Ramos (cell line): ENCODE data around the gene STRBP.
"Not testable (repeated sequence)": the region's sequence is repeated elsewhere in the genome, so short reads cannot be mapped to it uniquely, and the experiment has no call there.

ENCODE experiments used
- in situ Hi-C: fragments of 300-500 bp; cut with MboI; formaldehyde crosslinking; loops from one replicate; pipeline ENCODE4 v1.14.3; 2022; ENCODE audit warnings: low sequenced_read_pairs; ENCODE audit not compliant: unreplicated experiment

Gene STRBP

DNA sequence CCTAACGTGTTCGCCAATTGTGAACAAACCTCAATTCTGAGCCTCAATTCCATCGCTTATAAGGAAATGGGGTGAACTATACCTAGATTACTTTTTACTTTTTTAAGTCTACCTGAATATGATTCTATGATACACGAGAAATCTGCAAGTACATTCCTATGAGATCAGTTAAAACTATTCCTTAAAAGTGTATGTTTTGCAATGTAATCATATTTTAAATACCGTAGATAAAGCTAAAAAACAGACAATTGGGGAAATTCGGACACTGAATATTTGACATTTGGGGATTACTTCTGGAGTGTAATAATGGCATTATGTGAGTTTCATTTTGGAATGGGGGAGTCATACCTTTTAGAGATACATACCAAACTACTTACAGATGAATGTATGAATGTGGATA, 62.3 kb downstream of the STRBP start:
- in situ Hi-C loops: no loop called here

- in situ Hi-C loops: no loop called here
Observed at GRCh38 chr9:123201083-123201482, 67.3 kb downstream of the STRBP start.

DNA sequence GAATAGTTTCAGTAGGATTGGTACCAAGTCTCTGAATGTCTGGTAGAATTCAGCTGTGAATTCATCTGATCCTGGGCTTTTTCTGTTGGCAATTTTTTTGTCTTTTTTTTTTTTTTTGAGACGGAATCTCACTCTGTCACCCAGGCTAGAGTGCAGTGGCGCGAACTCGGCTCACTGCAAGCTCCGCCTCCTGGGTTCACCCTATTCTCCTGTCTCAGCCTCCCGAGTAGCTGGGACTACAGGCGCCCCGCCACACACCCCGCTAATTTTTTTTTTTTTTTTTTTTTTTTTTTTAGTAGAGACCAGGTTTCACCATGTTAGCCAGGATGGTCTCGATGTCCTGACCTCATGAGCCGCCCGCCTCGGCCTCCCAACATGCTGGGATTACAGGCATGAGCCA, 67.9 kb downstream of the STRBP start:
- in situ Hi-C loops: not testable (repeated sequence)

DNA sequence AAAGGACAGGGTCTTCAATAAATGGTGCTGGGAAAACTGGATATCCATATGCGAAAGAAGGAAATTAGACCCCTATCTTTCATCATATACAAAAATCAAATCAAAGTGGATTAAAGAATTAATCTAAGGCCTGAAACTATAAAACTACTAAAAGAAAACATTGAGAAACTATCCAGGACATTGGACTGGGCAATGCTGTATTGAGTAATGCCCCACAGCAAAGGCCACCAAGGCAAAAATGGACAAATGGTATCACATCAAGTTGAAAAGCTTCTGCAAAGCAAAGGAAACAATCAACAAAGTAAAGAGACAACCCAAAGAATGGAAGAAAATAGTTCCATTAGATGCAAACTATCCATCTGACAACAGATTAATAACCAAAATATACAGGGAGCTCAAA, 72.3 kb downstream of the STRBP start:
- in situ Hi-C loops: no loop called here

DNA sequence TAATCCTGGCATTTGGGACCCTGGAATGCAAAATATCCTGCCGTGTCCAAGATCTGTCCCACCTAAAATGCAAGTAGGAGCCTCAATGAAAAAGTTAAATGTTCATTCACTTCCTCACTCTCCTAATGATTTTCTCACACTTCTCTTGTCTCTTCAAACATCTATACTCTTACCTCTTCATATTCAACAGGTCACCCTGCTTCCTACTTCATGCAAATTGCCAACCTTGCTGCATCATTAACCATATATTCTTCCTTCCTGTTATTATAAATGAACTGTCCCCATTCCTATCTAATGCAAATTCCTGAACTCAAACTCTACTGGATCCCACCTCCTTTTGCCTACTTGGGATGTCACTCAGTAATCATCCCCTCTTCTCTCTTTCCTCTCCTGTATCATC, 74.4 kb downstream of the STRBP start:
- in situ Hi-C loops: no loop called here

- in situ Hi-C loops: no loop called here
Observed at GRCh38 chr9:123191680-123192079, 76.7 kb downstream of the STRBP start.

DNA sequence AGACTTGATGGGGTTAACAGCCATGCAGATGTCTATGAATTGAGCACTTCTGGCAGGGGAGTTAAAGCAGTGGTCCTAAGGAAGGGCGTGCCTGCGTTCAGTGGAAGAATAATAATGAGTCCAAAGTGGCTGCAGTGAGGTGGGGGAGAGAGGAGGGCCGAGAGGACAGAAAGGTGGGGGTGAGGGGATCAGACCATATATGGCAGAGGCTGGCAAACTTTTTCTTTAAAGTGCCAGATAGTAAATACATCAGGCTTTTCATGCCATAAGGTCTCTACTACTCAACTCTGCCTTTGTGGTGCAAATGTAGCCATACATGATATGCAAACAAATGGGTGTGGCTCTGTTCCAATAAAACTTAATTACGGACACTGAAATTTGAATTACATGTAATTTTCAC, 77.1 kb downstream of the STRBP start:
- in situ Hi-C loops: no loop called here

- in situ Hi-C loops: no loop called here
Observed at GRCh38 chr9:123187131-123187530, 81.3 kb downstream of the STRBP start.

DNA sequence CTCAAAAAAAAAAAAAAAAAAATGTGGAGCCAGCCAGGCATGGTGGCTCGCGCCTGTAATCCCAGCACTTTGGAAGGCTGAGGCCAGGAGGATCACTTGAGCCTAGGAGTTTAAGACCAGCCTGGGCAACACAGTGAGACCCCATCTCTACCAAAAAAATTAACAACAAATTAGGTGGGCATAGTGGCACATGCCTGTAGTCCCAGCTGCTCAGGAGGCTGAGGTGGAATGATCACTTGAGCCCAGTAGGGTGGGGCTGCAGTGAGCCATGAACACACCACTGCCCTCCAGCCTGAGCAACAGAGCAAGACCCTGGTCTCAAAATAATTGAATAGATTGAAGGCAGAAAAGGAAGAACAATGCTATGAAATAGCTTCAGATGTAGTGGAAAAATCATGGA, 82.4 kb downstream of the STRBP start:
- in situ Hi-C loops: not testable (repeated sequence)

- in situ Hi-C loops: loop anchor here (10.0 kb wide), 1 partner anchor 168 kb away; no protein-coding TSS in a partner anchor
Observed at GRCh38 chr9:123176949-123177348, 91.4 kb downstream of the STRBP start.

- in situ Hi-C loops: loop anchor here (10.0 kb wide), 1 partner anchor 169 kb away; no protein-coding TSS in a partner anchor
Observed at GRCh38 chr9:123175854-123176629, 92.3 kb downstream of the STRBP start.

DNA sequence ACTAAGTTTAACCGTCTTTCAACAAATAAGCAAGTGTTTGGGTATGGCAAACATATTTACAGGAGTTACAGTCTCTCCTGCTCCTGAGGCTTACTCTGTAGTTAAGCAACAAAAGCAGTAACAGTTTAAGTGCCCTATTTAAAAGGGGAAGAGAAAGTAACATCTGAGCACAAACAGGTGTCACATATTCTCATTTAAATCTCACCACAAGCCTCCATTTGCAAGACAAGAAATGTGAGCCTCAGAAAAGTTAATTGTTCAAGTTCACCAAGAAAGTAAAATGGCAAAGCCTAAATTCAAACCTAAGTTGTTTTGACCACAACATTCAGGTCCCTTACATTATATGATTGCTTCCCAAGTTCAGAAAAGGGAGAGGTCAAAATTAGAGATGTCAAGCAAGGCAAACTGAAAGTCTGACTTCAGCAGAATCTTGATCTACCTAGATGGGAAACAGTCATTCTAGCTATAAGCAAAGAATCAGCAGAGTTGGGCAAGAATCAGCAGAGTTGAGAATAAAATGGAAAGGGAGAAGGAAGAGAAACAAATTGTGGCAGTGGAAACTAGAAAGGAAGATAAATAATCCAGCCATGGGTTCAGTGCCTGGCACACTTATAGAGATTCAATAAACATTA, 93.4 kb downstream of the STRBP start:
- in situ Hi-C loops: loop anchor here (10.0 kb wide), 1 partner anchor 170 kb away; no protein-coding TSS in a partner anchor

DNA sequence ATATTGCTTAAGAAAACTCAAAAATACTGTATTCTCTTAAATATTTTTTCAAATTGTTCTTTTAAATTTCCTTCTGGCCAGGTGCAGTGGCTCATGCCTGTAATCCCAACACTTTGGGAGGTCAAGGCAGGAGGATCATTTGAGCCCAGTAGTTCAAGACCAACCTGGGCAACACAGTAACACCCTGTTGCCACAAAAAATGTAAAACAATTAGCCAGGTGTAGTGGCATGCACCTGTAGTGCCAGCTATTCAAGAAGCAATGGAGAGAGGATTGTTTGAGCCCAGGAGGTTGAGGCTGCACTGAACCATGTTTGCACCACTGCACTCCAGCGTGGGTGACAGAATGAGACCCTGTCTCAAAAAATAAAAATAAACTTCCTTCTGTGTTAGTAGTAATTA, 94.3 kb downstream of the STRBP start:
- in situ Hi-C loops: loop anchor here (10.0 kb wide), 1 partner anchor 171 kb away; no protein-coding TSS in a partner anchor

DNA sequence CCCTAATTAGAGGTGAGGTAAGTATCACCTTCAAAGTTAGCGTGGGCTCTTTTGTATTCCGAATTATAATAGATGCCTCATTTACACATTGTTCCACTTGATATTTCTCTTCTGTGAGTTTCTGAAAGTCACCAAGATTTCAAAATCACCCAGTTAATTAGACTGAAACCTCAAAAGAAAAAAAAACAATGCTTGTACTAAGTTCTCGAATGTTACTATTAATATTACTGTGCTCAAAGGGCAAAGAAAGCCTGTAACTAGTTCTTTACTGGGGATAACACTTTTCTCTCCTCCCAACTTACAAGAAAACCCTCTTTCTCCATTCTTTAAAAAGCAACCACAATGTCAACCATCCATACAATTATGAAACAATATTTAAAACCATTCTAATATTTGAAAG, 98.5 kb downstream of the STRBP start:
- in situ Hi-C loops: loop anchor here (10.0 kb wide), 1 partner anchor 175 kb away; no protein-coding TSS in a partner anchor

GRCh38 chr9:123168586-123168985, 99.8 kb downstream of the STRBP start:
- in situ Hi-C loops: no loop called here

DNA sequence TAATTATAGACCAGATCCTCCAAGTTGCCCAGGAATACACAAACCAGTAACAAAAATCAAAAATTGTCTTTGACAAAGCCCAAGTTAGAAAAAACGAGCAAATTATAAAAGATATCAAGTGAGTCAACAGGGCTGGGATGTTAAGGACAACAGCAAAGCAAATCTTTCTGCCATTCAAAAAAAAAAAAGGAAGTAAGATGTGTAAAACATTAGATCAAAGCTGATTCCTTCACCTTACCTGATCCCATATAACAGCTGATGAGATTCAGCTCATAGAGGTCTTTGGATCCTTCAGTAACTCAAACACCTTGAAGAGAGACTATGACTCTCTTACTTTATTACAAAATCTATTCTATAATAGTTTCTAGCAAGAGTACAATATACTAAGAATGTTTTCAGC, 100.9 kb downstream of the STRBP start:
- in situ Hi-C loops: no loop called here

DNA sequence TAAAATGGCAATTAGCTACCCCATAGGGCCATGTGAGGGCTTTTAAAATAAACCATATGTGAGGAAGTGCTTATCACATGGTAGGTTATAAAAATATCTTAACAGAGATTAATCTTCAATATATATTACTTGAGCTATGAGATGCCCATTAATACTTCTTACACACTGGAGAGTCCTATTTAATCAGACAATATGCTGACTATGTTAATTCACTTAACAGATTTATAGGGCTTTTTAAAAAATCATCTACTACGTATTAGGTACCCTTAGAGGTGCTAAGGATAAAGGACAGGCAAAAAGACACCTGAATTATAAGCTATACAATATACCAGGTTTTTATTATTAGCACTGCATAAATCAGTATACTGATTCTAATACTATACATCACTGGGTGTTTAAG, 102.6 kb downstream of the STRBP start:
- in situ Hi-C loops: no loop called here

- in situ Hi-C loops: no loop called here
Observed at GRCh38 chr9:123164285-123164684, 104.1 kb downstream of the STRBP start.

GRCh38 chr9:123162791-123163345, 105.5 kb downstream of the STRBP start:
- in situ Hi-C loops: no loop called here

- in situ Hi-C loops: no loop called here
Observed at GRCh38 chr9:123162360-123162759, 106.0 kb downstream of the STRBP start.

- in situ Hi-C loops: no loop called here
Observed at GRCh38 chr9:123157221-123157620, 111.2 kb downstream of the STRBP start.
